Posterior cingulate gyrus (tissue), 11 donors: Measurements from ENCODE around the gene C1QTNF2.
A peak's percentile ranks its signal among the peaks of the same experiment; 100 is the strongest.

Source experiments
- DNase-seq, 10 donors: peaks; one replicate each; pipeline versions ENCODE4 v3.0.0 to v3.0.0-alpha.2; 2020 to 2021; ENCODE audit warnings: mixed read lengths in 3 of 10
- intact Hi-C: fragments of 100-400 bp; cut with DNase I; formaldehyde crosslinking; loops from one replicate; pipeline ENCODE4 v1.15.1; 2023

The C1QTNF2 gene

GRCh38 chr5:160369990-160370712 is at the start of gene C1QTNF2:
C1QTNF2 (minus strand) TSS chr5:160370626; CDS start chr5:160355011, 15,615 bp downstream.
- peak; percentile 27 to 94 (median 42) for DNase-seq
- intact Hi-C loops: no loop called here

GRCh38 chr5:160420331-160420610 is 49.8 kb upstream of the C1QTNF2 start:
- intact Hi-C loops: no loop called here
- no peak for DNase-seq

- intact Hi-C loops: loop anchor here (2.0 kb wide), 1 partner anchor 19 kb away; the partner anchor contains the start of gene FAM200C
Measured at GRCh38 chr5:160419458-160420330, 49.3 kb upstream of the C1QTNF2 start.

GRCh38 chr5:160418561-160419457 is 48.4 kb upstream of the C1QTNF2 start, which contains the start of gene SLU7:
SLU7 (minus strand) TSS chr5:160419081; CDS start chr5:160415294, 3,787 bp downstream.
- peak; percentile 85 to 98 (median 89) for DNase-seq
- intact Hi-C loops: loop anchor here (2.0 kb wide), 1 partner anchor 18 kb away; the partner anchor contains the start of gene FAM200C

More at GRCh38 chr5:160419458-160420330, 49.3 kb upstream of the C1QTNF2 start:
- DNase-seq: no peak

- peak; percentile 88 to 99 (median 91) for DNase-seq
- intact Hi-C loops: loop anchor here (2.0 kb wide), 1 partner anchor 19 kb away; the partner anchor contains the start of gene SLU7
Measured at GRCh38 chr5:160399402-160400353, 29.3 kb upstream of the C1QTNF2 start, which contains the start of gene FAM200C. FAM200C (minus strand) TSS chr5:160400054; CDS start chr5:160395490, 4,564 bp downstream.

GRCh38 chr5:160398806-160399205 is 28.4 kb upstream of the C1QTNF2 start:
- intact Hi-C loops: no loop called here
- DNase-seq: no peak

GRCh38 chr5:160397492-160397891 is 27.1 kb upstream of the C1QTNF2 start:
- no peak for DNase-seq
- intact Hi-C loops: no loop called here

- intact Hi-C loops: no loop called here
- DNase-seq: no peak
Measured at GRCh38 chr5:160395111-160395510, 24.7 kb upstream of the C1QTNF2 start.

- no peak for DNase-seq
- intact Hi-C loops: loop anchor here (2.0 to 5.0 kb wide), 2 partner anchors 194 to 370 kb away; no protein-coding TSS in a partner anchor
Measured at GRCh38 chr5:160390787-160391696, 20.6 kb upstream of the C1QTNF2 start.

- intact Hi-C loops: no loop called here
- no peak for DNase-seq
Measured at GRCh38 chr5:160387445-160387844, 17.0 kb upstream of the C1QTNF2 start.

- intact Hi-C loops: no loop called here
- DNase-seq: no peak
Measured at GRCh38 chr5:160385496-160385895, 15.1 kb upstream of the C1QTNF2 start.

GRCh38 chr5:160384681-160385080 is 14.3 kb upstream of the C1QTNF2 start:
- intact Hi-C loops: no loop called here
- DNase-seq: no peak

GRCh38 chr5:160382346-160382745 is 11.9 kb upstream of the C1QTNF2 start:
- intact Hi-C loops: no loop called here

GRCh38 chr5:160380041-160380440 is 9.6 kb upstream of the C1QTNF2 start:
- intact Hi-C loops: no loop called here
- DNase-seq: no peak

More at GRCh38 chr5:160382346-160382745, 11.9 kb upstream of the C1QTNF2 start:
- DNase-seq: no peak

- no peak for DNase-seq
- intact Hi-C loops: no loop called here
Measured at GRCh38 chr5:160379511-160379910, 9.1 kb upstream of the C1QTNF2 start.

- no peak for DNase-seq
- intact Hi-C loops: no loop called here
Measured at GRCh38 chr5:160378330-160378729, 7.9 kb upstream of the C1QTNF2 start.

GRCh38 chr5:160377651-160378050 is 7.2 kb upstream of the C1QTNF2 start:
- intact Hi-C loops: no loop called here

GRCh38 chr5:160376416-160376815 is 6.0 kb upstream of the C1QTNF2 start:
- no peak for DNase-seq
- intact Hi-C loops: no loop called here

More at GRCh38 chr5:160377651-160378050, 7.2 kb upstream of the C1QTNF2 start:
- no peak for DNase-seq
